Neural cell (in vitro differentiated cells): ENCODE data around the gene CREBBP. TPM values are rescaled to one million over a fixed set of nuclear protein-coding genes. Genes with fewer than 3 reads are reported as not detected.
A peak's percentile ranks its signal among the peaks of the same experiment; 100 is the strongest.

Experiments
- H2AFZ ChIP-seq: fragments of 200-600, 300-800 bp; sonication (generic), shearing (Covaris generic); 2 replicates; pipeline ENCODE4 v1.6.0; 2014; ENCODE audit warnings: low read depth, mild to moderate bottlenecking, antibody characterized with exemption, low read length, moderate library complexity
- H3F3A ChIP-seq: fragments of 200-600 bp; shearing (Covaris generic); 2 replicates; pipeline ENCODE4 v1.6.1; 2016; ENCODE audit warnings: mild to moderate bottlenecking, moderate library complexity, mixed read lengths, antibody characterized with exemption, low read length; ENCODE audit not compliant: insufficient read depth, poor library complexity, severe bottlenecking
- H3K27ac ChIP-seq: fragments of 200-600, 300-800 bp; sonication (generic), shearing (Covaris generic); 2 replicates; pipeline ENCODE4 v1.5.1; 2014; ENCODE audit warnings: mild to moderate bottlenecking, low read length, moderate library complexity
- H3K27me3 ChIP-seq: fragments of 300-800, 200-600 bp; sonication (generic), shearing (Covaris generic); 2 replicates; pipeline ENCODE4 v1.6.0; 2014; ENCODE audit warnings: mild to moderate bottlenecking, low read depth, low read length, moderate library complexity; ENCODE audit not compliant: insufficient read depth
- H3K36me3 ChIP-seq: fragments of 300-800, 200-600 bp; sonication (generic), shearing (Covaris generic); 2 replicates; pipeline ENCODE4 v1.5.1; 2014; ENCODE audit warnings: mild to moderate bottlenecking, antibody characterized with exemption, low read length, moderate library complexity; ENCODE audit not compliant: insufficient read depth
- H3K4me2 ChIP-seq: fragments of 300-800, 200-600 bp; sonication (generic), shearing (Covaris generic); 2 replicates; pipeline ENCODE4 v1.6.0; 2014; ENCODE audit warnings: mild to moderate bottlenecking, low read length
- H3K4me3 ChIP-seq: fragments of 300-800, 200-600 bp; sonication (generic), shearing (Covaris generic); 2 replicates; pipeline ENCODE4 v1.5.1; 2014; ENCODE audit warnings: mild to moderate bottlenecking, low read length, moderate library complexity
- H3K79me2 ChIP-seq: fragments of 200-600 bp; shearing (Covaris generic); replicated peaks from 2 replicates; pipeline ENCODE4 v1.6.0; 2014; ENCODE audit warnings: mild to moderate bottlenecking, low read length, moderate library complexity; ENCODE audit not compliant: insufficient read depth
- H3K9ac ChIP-seq: fragments of 300-800, 200-600 bp; sonication (generic), shearing (Covaris generic); 2 replicates; pipeline ENCODE4 v1.6.1; 2016; ENCODE audit warnings: mild to moderate bottlenecking, low read length, mixed read lengths
- H3K9me2 ChIP-seq: fragments of 200-600 bp; shearing (Covaris generic); 2 replicates; pipeline ENCODE4 v1.6.1; 2016; ENCODE audit warnings: mild to moderate bottlenecking, low read length, mixed read lengths; ENCODE audit not compliant: insufficient read depth
- H3K9me3 ChIP-seq: fragments of 200-600, 300-800 bp; sonication (generic), shearing (Covaris generic); 2 replicates; pipeline ENCODE4 v1.6.1; 2016; ENCODE audit warnings: mild to moderate bottlenecking, mixed run types, low read length, moderate library complexity, mixed read lengths
- H4K20me1 ChIP-seq: fragments of 200-600 bp; shearing (Covaris generic); 2 replicates; pipeline ENCODE4 v1.6.1; 2016; ENCODE audit warnings: mild to moderate bottlenecking, mixed run types; ENCODE audit not compliant: insufficient read depth
- EP300 ChIP-seq: fragments of 450-650 bp; conservative IDR thresholded peaks from 2 replicates; pipeline ENCODE4 v1.6.1; 2014; ENCODE audit warnings: antibody characterized with exemption, mild to moderate bottlenecking, moderate library complexity; ENCODE audit not compliant: poor library complexity, severe bottlenecking
- EZH2 ChIP-seq: fragments of 200-600, 300-800 bp; shearing (Covaris generic), sonication (generic); IDR thresholded peaks from 2 replicates; pipeline ENCODE4 v1.6.1; 2014; ENCODE audit warnings: antibody characterized with exemption, low read length, borderline replicate concordance, mild to moderate bottlenecking; ENCODE audit not compliant: insufficient read depth, poor library complexity, severe bottlenecking
- MXI1 ChIP-seq: fragments of 450-650 bp; conservative IDR thresholded peaks from 2 replicates; pipeline ENCODE4 v1.6.1; 2014; ENCODE audit warnings: antibody characterized with exemption, mild to moderate bottlenecking; ENCODE audit not compliant: poor library complexity, severe bottlenecking
- POLR2AphosphoS5 ChIP-seq: IDR thresholded peaks from 2 replicates; pipeline ENCODE4 v1.6.1; 2012
- RAD21 ChIP-seq: fragments of 450-650 bp; conservative IDR thresholded peaks from 2 replicates; pipeline ENCODE4 v1.6.1; 2014; ENCODE audit warnings: antibody characterized with exemption, mild to moderate bottlenecking, moderate library complexity
- SMC3 ChIP-seq: fragments of 450-650 bp; conservative IDR thresholded peaks from 2 replicates; pipeline ENCODE4 v1.6.1; 2014; ENCODE audit warnings: antibody characterized with exemption, mild to moderate bottlenecking, moderate library complexity; ENCODE audit not compliant: poor library complexity
- polyA plus RNA-seq: library from polyadenylated mRNA; depleted of rRNA; stranded (reverse); fragments of >200 nt; gene quantifications from 2 replicates; pipeline ENCODE4 v1.2.3, GENCODE V29; 2014
- TF ChIP-seq, protein P1 (sequence below): IDR thresholded peaks from 2 replicates; pipeline ENCODE4 v1.6.1; 2012; ENCODE audit warnings: borderline replicate concordance
- TF ChIP-seq, protein P2 (sequence below): fragments of 450-650 bp; IDR thresholded peaks from 2 replicates; pipeline ENCODE4 v1.5.1; 2014; ENCODE audit warnings: antibody characterized with exemption, mild to moderate bottlenecking, moderate library complexity; ENCODE audit not compliant: poor library complexity, severe bottlenecking

Gene CREBBP
- polyA plus RNA-seq, 1 donor from 2014 or later, result 3.3 TPM

DNA sequence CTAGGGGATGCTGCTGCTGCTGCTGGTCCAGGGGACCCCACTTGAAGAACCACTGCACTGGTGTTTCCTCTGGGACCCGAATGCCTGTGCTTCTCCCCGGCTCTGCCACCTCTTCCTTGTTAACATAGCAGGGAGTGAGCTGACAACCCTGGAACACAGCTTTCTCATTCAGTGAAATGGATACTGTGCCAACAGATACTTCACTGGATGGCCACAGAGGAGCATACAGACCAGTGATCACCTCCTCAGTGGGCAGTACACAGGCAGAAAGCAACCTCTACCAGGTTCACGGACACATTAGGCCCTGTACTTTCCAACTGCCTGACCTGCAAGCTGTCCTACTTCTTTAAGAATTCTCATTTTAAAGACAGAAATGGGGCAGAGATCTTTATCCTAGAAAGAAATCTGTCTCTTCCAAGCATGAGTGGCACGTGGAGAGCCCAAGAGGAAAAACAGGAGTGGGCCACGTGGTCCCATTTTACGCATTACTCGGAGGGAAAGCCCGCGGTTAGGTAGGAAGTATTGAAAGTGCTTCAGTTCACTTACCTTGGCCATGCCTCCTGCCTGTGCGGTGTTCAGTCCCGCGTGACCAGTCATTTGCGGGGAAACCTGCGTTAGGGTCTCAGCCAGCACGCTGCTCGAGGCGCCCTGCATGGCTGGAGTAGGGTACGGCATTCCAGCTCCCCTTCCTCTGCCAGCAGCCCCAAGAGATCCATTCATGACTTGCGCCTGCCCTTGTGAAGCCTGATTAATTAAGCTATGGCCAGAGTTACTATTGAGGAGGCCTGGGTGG is 30.6 kb downstream of the CREBBP start:
- Histone ChIP-seq H4K20me1 (peaks cover 5% of the 10 kb centered on the region), H3K27me3 (no peaks in the 10 kb centered on the region), H3K9ac (no peak overlapping the region)

DNA sequence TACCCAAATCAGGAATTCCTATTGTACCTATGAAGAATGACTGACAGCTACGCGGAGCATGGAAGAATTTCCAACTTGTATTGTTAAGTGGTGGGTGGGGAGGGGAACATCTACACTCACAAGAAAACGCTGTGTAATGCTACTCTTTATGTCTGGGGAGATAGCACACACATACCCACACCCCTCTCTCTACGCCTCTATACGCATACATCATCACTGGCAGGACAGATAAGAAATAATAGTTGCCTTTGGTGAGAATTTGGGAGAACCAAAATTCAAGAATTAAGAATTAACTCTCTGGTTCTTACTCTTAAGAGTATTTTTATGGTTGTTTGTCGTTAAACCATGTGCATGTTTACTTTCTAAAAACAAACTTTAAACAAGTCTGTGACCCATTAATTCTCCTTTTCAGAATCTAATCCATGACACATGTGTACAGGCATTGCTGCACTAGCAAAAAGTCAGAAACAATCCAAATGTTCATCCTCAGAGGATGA is 33.9 kb downstream of the CREBBP start:
- Histone ChIP-seq H3K27me3 (no peaks in the 10 kb centered on the region), H4K20me1 (peaks cover 6% of the 10 kb centered on the region), H3K4me2 (no peak overlapping the region), H3F3A (no peaks in the 10 kb centered on the region), H3K9me3 (no peaks in the 10 kb centered on the region), H3K4me3 (no peak overlapping the region), H3K9me2 (no peaks in the 10 kb centered on the region), H3K36me3 (peaks cover 5% of the 10 kb centered on the region), H3K9ac (no peak overlapping the region), H2AFZ (no peak overlapping the region), H3K79me2 (peaks cover 72% of the 10 kb centered on the region), H3K27ac (no peak overlapping the region)
- TF ChIP-seq RAD21 (no peak), EP300 (no peak)
- TF ChIP-seq, protein P1, sequence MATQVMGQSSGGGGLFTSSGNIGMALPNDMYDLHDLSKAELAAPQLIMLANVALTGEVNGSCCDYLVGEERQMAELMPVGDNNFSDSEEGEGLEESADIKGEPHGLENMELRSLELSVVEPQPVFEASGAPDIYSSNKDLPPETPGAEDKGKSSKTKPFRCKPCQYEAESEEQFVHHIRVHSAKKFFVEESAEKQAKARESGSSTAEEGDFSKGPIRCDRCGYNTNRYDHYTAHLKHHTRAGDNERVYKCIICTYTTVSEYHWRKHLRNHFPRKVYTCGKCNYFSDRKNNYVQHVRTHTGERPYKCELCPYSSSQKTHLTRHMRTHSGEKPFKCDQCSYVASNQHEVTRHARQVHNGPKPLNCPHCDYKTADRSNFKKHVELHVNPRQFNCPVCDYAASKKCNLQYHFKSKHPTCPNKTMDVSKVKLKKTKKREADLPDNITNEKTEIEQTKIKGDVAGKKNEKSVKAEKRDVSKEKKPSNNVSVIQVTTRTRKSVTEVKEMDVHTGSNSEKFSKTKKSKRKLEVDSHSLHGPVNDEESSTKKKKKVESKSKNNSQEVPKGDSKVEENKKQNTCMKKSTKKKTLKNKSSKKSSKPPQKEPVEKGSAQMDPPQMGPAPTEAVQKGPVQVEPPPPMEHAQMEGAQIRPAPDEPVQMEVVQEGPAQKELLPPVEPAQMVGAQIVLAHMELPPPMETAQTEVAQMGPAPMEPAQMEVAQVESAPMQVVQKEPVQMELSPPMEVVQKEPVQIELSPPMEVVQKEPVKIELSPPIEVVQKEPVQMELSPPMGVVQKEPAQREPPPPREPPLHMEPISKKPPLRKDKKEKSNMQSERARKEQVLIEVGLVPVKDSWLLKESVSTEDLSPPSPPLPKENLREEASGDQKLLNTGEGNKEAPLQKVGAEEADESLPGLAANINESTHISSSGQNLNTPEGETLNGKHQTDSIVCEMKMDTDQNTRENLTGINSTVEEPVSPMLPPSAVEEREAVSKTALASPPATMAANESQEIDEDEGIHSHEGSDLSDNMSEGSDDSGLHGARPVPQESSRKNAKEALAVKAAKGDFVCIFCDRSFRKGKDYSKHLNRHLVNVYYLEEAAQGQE, result peak; percentile 86

More for the DNA sequence above, 30.6 kb downstream of the CREBBP start:
- H3K4me3 ChIP-seq, result no peak overlapping the region
- no peak overlapping the region for H2AFZ ChIP-seq
- H3F3A ChIP-seq, result no peaks in the 10 kb centered on the region
- H3K4me2 ChIP-seq, result no peak overlapping the region
- peaks cover 69% of the 10 kb centered on the region for H3K79me2 ChIP-seq
- H3K36me3 ChIP-seq, result peaks cover 5% of the 10 kb centered on the region
- no peak overlapping the region for H3K27ac ChIP-seq
- TF ChIP-seq EZH2 (no peak), MXI1 (no peak), POLR2AphosphoS5 (no peak), SMC3 (no peak)
- TF ChIP-seq, protein P2, sequence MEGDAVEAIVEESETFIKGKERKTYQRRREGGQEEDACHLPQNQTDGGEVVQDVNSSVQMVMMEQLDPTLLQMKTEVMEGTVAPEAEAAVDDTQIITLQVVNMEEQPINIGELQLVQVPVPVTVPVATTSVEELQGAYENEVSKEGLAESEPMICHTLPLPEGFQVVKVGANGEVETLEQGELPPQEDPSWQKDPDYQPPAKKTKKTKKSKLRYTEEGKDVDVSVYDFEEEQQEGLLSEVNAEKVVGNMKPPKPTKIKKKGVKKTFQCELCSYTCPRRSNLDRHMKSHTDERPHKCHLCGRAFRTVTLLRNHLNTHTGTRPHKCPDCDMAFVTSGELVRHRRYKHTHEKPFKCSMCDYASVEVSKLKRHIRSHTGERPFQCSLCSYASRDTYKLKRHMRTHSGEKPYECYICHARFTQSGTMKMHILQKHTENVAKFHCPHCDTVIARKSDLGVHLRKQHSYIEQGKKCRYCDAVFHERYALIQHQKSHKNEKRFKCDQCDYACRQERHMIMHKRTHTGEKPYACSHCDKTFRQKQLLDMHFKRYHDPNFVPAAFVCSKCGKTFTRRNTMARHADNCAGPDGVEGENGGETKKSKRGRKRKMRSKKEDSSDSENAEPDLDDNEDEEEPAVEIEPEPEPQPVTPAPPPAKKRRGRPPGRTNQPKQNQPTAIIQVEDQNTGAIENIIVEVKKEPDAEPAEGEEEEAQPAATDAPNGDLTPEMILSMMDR, result no peak
- no peaks in the 10 kb centered on the region for H3K9me2 ChIP-seq
- H3K9me3 ChIP-seq, result no peaks in the 10 kb centered on the region
